Activated naive CD8-positive, alpha-beta T cell (primary cell): ENCODE data around the gene PSMA7.

ENCODE experiments used
- H3K27ac Mint-ChIP-seq: one replicate; pipeline ENCODE4 v1.8.0; 2021; ENCODE audit warnings: mixed read lengths
- H3K27me3 Mint-ChIP-seq: one replicate; pipeline ENCODE4 v1.8.0; 2021; ENCODE audit warnings: mixed read lengths
- H3K36me3 Mint-ChIP-seq: one replicate; pipeline ENCODE4 v1.8.0; 2021; ENCODE audit warnings: mixed read lengths
- H3K4me1 Mint-ChIP-seq: one replicate; pipeline ENCODE4 v1.8.0; 2021; ENCODE audit warnings: low read depth, mixed read lengths
- H3K4me3 Mint-ChIP-seq: one replicate; pipeline ENCODE4 v1.8.0; 2021; ENCODE audit warnings: mild to moderate bottlenecking, mixed read lengths
- H3K9me3 Mint-ChIP-seq: one replicate; pipeline ENCODE4 v1.8.0; 2021; ENCODE audit warnings: low read depth, mixed read lengths

Gene PSMA7

GRCh38 chr20:62176866-62177265 is 33.7 kb upstream of the PSMA7 start:
- Mint-ChIP-seq H3K9me3 (no peaks in the 10 kb centered on the region), H3K27ac (no peak overlapping the region), H3K27me3 (no peaks in the 10 kb centered on the region), H3K36me3 (no peaks in the 10 kb centered on the region), H3K4me3 (no peak overlapping the region), H3K4me1 (peaks cover 3% of the 10 kb centered on the region)

- no peak overlapping the region for H3K27ac Mint-ChIP-seq
- no peaks in the 10 kb centered on the region for H3K4me1 Mint-ChIP-seq
- no peaks in the 10 kb centered on the region for H3K36me3 Mint-ChIP-seq
These were observed 32.5 kb upstream of the PSMA7 start for GRCh38 chr20:62175711-62176110.

GRCh38 chr20:62174870-62175624 is 31.9 kb upstream of the PSMA7 start:
- H3K36me3 Mint-ChIP-seq, result no peaks in the 10 kb centered on the region
- H3K4me3 Mint-ChIP-seq, result no peak overlapping the region

More at GRCh38 chr20:62175711-62176110, 32.5 kb upstream of the PSMA7 start:
- Mint-ChIP-seq H3K9me3 (no peaks in the 10 kb centered on the region), H3K4me3 (no peak overlapping the region), H3K27me3 (no peaks in the 10 kb centered on the region)

GRCh38 chr20:62174021-62174804 is 31.0 kb upstream of the PSMA7 start:
- H3K27me3 Mint-ChIP-seq, result no peaks in the 10 kb centered on the region
- H3K9me3 Mint-ChIP-seq, result no peaks in the 10 kb centered on the region
- no peak overlapping the region for H3K27ac Mint-ChIP-seq
- no peaks in the 10 kb centered on the region for H3K36me3 Mint-ChIP-seq
- no peak overlapping the region for H3K4me3 Mint-ChIP-seq
- no peaks in the 10 kb centered on the region for H3K4me1 Mint-ChIP-seq

More at GRCh38 chr20:62174870-62175624, 31.9 kb upstream of the PSMA7 start:
- H3K9me3 Mint-ChIP-seq, result no peaks in the 10 kb centered on the region
- H3K27me3 Mint-ChIP-seq, result no peaks in the 10 kb centered on the region
- no peak overlapping the region for H3K27ac Mint-ChIP-seq
- no peaks in the 10 kb centered on the region for H3K4me1 Mint-ChIP-seq

- H3K4me1 Mint-ChIP-seq, result no peaks in the 10 kb centered on the region
- no peak overlapping the region for H3K4me3 Mint-ChIP-seq
- H3K27me3 Mint-ChIP-seq, result no peaks in the 10 kb centered on the region
- no peaks in the 10 kb centered on the region for H3K9me3 Mint-ChIP-seq
- H3K36me3 Mint-ChIP-seq, result no peaks in the 10 kb centered on the region
- no peak overlapping the region for H3K27ac Mint-ChIP-seq
These were observed 29.5 kb upstream of the PSMA7 start for GRCh38 chr20:62172666-62173065.

GRCh38 chr20:62171245-62171644 is 28.1 kb upstream of the PSMA7 start:
- H3K9me3 Mint-ChIP-seq, result no peaks in the 10 kb centered on the region
- no peaks in the 10 kb centered on the region for H3K27me3 Mint-ChIP-seq
- H3K4me1 Mint-ChIP-seq, result no peaks in the 10 kb centered on the region
- H3K27ac Mint-ChIP-seq, result no peak overlapping the region
- no peak overlapping the region for H3K4me3 Mint-ChIP-seq
- no peaks in the 10 kb centered on the region for H3K36me3 Mint-ChIP-seq

- H3K27ac Mint-ChIP-seq, result no peak overlapping the region
- H3K36me3 Mint-ChIP-seq, result no peaks in the 10 kb centered on the region
- H3K4me1 Mint-ChIP-seq, result no peaks in the 10 kb centered on the region
- no peaks in the 10 kb centered on the region for H3K9me3 Mint-ChIP-seq
- H3K4me3 Mint-ChIP-seq, result no peak overlapping the region
- H3K27me3 Mint-ChIP-seq, result no peaks in the 10 kb centered on the region
These were observed 27.3 kb upstream of the PSMA7 start for GRCh38 chr20:62170536-62170935.

GRCh38 chr20:62168890-62169435 is 25.8 kb upstream of the PSMA7 start:
- Mint-ChIP-seq H3K36me3 (no peaks in the 10 kb centered on the region), H3K4me3 (no peak overlapping the region), H3K4me1 (no peaks in the 10 kb centered on the region), H3K9me3 (no peaks in the 10 kb centered on the region), H3K27me3 (no peaks in the 10 kb centered on the region), H3K27ac (no peak overlapping the region)

- no peaks in the 10 kb centered on the region for H3K27me3 Mint-ChIP-seq
- H3K4me1 Mint-ChIP-seq, result no peaks in the 10 kb centered on the region
- H3K36me3 Mint-ChIP-seq, result no peaks in the 10 kb centered on the region
- no peak overlapping the region for H3K4me3 Mint-ChIP-seq
- H3K27ac Mint-ChIP-seq, result no peak overlapping the region
- H3K9me3 Mint-ChIP-seq, result no peaks in the 10 kb centered on the region
These were observed 24.9 kb upstream of the PSMA7 start for GRCh38 chr20:62168061-62168460.

GRCh38 chr20:62167474-62167873 is 24.3 kb upstream of the PSMA7 start:
- H3K27me3 Mint-ChIP-seq, result no peaks in the 10 kb centered on the region
- no peaks in the 10 kb centered on the region for H3K9me3 Mint-ChIP-seq
- H3K4me1 Mint-ChIP-seq, result no peaks in the 10 kb centered on the region
- H3K27ac Mint-ChIP-seq, result no peak overlapping the region
- H3K36me3 Mint-ChIP-seq, result no peaks in the 10 kb centered on the region
- no peak overlapping the region for H3K4me3 Mint-ChIP-seq

- Mint-ChIP-seq H3K9me3 (no peaks in the 10 kb centered on the region), H3K4me3 (no peak overlapping the region), H3K36me3 (no peaks in the 10 kb centered on the region), H3K27me3 (no peaks in the 10 kb centered on the region), H3K27ac (no peak overlapping the region), H3K4me1 (no peaks in the 10 kb centered on the region)
These were observed 22.7 kb upstream of the PSMA7 start for GRCh38 chr20:62165762-62166399.

- Mint-ChIP-seq H3K4me3 (no peak overlapping the region), H3K4me1 (peaks cover 3% of the 10 kb centered on the region), H3K9me3 (no peaks in the 10 kb centered on the region), H3K36me3 (no peaks in the 10 kb centered on the region), H3K27me3 (no peaks in the 10 kb centered on the region), H3K27ac (no peak overlapping the region)
These were observed 21.9 kb upstream of the PSMA7 start for GRCh38 chr20:62164879-62165761.

- Mint-ChIP-seq H3K27me3 (no peaks in the 10 kb centered on the region), H3K4me1 (peaks cover 8% of the 10 kb centered on the region), H3K4me3 (no peak overlapping the region), H3K9me3 (no peaks in the 10 kb centered on the region), H3K36me3 (no peaks in the 10 kb centered on the region), H3K27ac (no peak overlapping the region)
These were observed 21.0 kb upstream of the PSMA7 start for GRCh38 chr20:62163986-62164762.

- Mint-ChIP-seq H3K27ac (no peak overlapping the region), H3K36me3 (no peaks in the 10 kb centered on the region)
These were observed 20.3 kb upstream of the PSMA7 start for GRCh38 chr20:62163485-62163865.

More at GRCh38 chr20:62163485-62163865, 20.3 kb upstream of the PSMA7 start:
- no peak overlapping the region for H3K4me3 Mint-ChIP-seq
- H3K4me1 Mint-ChIP-seq, result peaks cover 9% of the 10 kb centered on the region
- no peaks in the 10 kb centered on the region for H3K27me3 Mint-ChIP-seq
- H3K9me3 Mint-ChIP-seq, result no peaks in the 10 kb centered on the region
